Glutamatergic neuron (in vitro differentiated cells): ENCODE measurements around the gene NRCAM. TPM values are rescaled to one million over a fixed set of nuclear protein-coding genes. Genes with fewer than 3 reads are reported as not detected.

ENCODE experiments used
- DNase-seq: peaks from one replicate; pipeline ENCODE4 v3.0.0; 2022
- H3K27ac Mint-ChIP-seq: one replicate; pipeline ENCODE4 v1.8.0; 2020; ENCODE audit warnings: mild to moderate bottlenecking, mixed read lengths, inconsistent platforms; ENCODE audit not compliant: unreplicated experiment
- H3K27me3 Mint-ChIP-seq: one replicate; pipeline ENCODE4 v1.8.0; 2020; ENCODE audit warnings: mild to moderate bottlenecking, moderate library complexity, mixed read lengths, inconsistent platforms; ENCODE audit not compliant: unreplicated experiment
- H3K36me3 Mint-ChIP-seq: one replicate; pipeline ENCODE4 v1.8.0; 2020; ENCODE audit warnings: mild to moderate bottlenecking, mixed read lengths, inconsistent platforms; ENCODE audit not compliant: unreplicated experiment
- H3K4me1 Mint-ChIP-seq: one replicate; pipeline ENCODE4 v1.8.0; 2020; ENCODE audit warnings: mild to moderate bottlenecking, low read depth, mixed read lengths, inconsistent platforms; ENCODE audit not compliant: unreplicated experiment
- H3K4me3 Mint-ChIP-seq: one replicate; pipeline ENCODE4 v1.8.0; 2020; ENCODE audit warnings: mild to moderate bottlenecking, mixed read lengths, inconsistent platforms; ENCODE audit not compliant: unreplicated experiment
- H3K9me3 Mint-ChIP-seq: one replicate; pipeline ENCODE4 v1.8.0; 2020; ENCODE audit warnings: mild to moderate bottlenecking, moderate library complexity, mixed read lengths, inconsistent platforms; ENCODE audit not compliant: unreplicated experiment
- total RNA-seq: library from RNA; stranded (reverse); fragmentation: NEBNext Ultra II Directional; extraction: Animal tissue kit (Norgen Biotek cat#: 25700); gene quantifications from one replicate; pipeline ENCODE4 v1.2.1, GENCODE V29; 2021; ENCODE audit not compliant: unreplicated experiment
- TF ChIP-seq, protein P1 (sequence below): fragments of 200-600 bp; sonication (generic); IDR thresholded peaks from one replicate; pipeline ENCODE4 v1.5.0; 2021; ENCODE audit not compliant: partially characterized antibody, unreplicated experiment

The NRCAM gene
- total RNA-seq, 1 donor from 2014 or later, result 120 TPM

DNA sequence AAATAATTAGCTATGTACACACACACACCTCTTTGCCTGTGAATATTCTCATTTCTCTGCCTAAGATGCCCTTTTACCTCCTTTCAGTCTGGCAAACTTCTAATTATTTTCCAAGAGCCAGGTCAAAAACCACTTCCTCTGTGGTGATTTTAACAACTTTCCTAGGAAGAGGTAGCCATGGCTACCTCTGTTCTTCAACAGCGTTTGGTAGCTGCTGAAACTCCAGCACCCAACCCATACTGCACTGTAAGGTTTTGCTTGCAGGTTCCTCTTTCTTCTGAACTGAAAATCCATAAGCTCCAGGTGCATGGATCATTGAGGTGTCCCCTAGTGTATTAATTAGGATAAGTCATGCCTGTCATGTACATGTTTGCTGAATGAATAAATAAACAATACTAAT is 25.6 kb downstream of the NRCAM start:
- DNase-seq, result no peak

DNA sequence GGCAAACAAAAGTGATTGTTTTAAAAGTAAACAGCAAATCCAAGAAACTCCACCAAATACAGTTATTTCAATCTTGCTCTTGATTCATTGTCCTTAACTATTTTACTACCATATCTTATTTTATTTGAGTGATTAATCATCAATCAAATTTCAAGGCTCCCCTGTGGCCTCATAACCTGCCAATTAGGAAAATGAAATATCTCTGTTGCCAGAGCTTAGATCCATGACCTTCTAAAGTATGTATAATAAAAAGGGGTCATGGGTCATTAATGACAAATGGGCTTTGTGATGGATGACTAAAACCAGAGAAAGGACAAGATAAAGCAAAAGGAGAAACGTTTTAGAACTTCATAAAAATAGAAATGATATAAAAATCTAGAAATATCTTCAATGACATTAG is 28.5 kb downstream of the NRCAM start:
- no peak for DNase-seq
- Mint-ChIP-seq H3K27ac (no peak overlapping the region), H3K27me3 (peaks cover 3% of the 10 kb centered on the region), H3K4me3 (no peak overlapping the region), H3K36me3 (no peaks in the 10 kb centered on the region), H3K9me3 (peaks cover 4% of the 10 kb centered on the region), H3K4me1 (peaks cover 24% of the 10 kb centered on the region)
- TF ChIP-seq, protein P1, sequence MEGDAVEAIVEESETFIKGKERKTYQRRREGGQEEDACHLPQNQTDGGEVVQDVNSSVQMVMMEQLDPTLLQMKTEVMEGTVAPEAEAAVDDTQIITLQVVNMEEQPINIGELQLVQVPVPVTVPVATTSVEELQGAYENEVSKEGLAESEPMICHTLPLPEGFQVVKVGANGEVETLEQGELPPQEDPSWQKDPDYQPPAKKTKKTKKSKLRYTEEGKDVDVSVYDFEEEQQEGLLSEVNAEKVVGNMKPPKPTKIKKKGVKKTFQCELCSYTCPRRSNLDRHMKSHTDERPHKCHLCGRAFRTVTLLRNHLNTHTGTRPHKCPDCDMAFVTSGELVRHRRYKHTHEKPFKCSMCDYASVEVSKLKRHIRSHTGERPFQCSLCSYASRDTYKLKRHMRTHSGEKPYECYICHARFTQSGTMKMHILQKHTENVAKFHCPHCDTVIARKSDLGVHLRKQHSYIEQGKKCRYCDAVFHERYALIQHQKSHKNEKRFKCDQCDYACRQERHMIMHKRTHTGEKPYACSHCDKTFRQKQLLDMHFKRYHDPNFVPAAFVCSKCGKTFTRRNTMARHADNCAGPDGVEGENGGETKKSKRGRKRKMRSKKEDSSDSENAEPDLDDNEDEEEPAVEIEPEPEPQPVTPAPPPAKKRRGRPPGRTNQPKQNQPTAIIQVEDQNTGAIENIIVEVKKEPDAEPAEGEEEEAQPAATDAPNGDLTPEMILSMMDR, result no peak

More for the DNA sequence above, 25.6 kb downstream of the NRCAM start:
- no peak overlapping the region for H3K4me3 Mint-ChIP-seq
- peaks cover 29% of the 10 kb centered on the region for H3K4me1 Mint-ChIP-seq
- H3K36me3 Mint-ChIP-seq, result peaks cover 10% of the 10 kb centered on the region
- H3K9me3 Mint-ChIP-seq, result no peaks in the 10 kb centered on the region
- TF ChIP-seq, protein P1, result no peak
- H3K27ac Mint-ChIP-seq, result no peak overlapping the region
- H3K27me3 Mint-ChIP-seq, result no peaks in the 10 kb centered on the region

DNA sequence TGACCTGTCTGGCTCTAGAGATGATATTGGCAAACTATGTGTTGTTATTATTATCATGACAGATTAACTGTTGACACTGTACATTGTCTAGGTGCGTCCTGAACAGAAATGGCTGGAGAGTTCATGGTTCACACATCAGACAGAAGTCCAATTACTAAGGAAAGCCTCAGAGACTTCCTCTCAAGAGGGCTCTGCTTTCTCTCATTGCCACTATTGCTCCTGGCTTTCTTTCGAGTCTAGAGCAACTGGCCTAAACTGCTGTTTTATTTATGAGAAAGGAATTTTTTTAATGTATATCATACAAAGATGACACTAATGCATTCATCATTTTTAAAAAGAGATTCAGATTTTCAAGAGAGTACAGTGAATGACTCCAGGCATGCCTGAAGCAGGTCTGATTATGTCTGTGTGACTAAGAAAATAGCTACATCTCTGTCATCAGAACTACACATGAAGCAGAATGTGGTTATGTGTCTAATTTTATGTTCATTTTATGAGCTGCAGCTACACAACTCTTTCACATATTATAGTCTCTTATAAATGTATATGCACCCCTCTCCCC is 30.4 kb downstream of the NRCAM start:
- Mint-ChIP-seq H3K36me3 (no peaks in the 10 kb centered on the region), H3K27me3 (peaks cover 4% of the 10 kb centered on the region), H3K9me3 (peaks cover 4% of the 10 kb centered on the region), H3K4me1 (peaks cover 31% of the 10 kb centered on the region), H3K4me3 (peak overlapping the region; percentile 8), H3K27ac (no peak overlapping the region)
- TF ChIP-seq, protein P1, result no peak
- DNase-seq, result no peak

DNA sequence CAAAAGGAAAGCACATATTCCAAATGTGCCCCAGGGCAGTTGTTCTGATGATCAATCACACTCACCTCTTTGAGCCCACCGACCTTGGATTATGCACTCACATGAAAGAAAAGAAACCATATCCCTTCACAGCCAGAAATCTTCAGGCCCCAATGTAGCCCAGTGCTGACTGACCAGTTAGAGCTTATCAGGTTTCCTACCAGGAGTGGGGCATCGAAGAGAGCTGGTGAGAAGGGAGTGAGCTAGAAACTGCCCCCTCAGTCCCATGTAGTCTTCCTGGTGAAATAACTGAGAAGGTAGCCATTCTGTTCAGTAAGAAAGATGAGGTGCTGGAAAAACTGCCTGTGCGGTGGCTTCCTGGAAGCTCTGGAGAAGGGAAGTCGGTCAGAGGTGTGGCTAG is 32.2 kb downstream of the NRCAM start:
- Mint-ChIP-seq H3K27ac (no peak overlapping the region), H3K36me3 (no peaks in the 10 kb centered on the region), H3K9me3 (peaks cover 8% of the 10 kb centered on the region)

More for the DNA sequence above, 32.2 kb downstream of the NRCAM start:
- Mint-ChIP-seq H3K4me1 (peaks cover 43% of the 10 kb centered on the region), H3K27me3 (peaks cover 4% of the 10 kb centered on the region), H3K4me3 (no peak overlapping the region)
- TF ChIP-seq, protein P1, result no peak
- no peak for DNase-seq
